Right ventricle myocardium superior (tissue), 1 donor: ENCODE results near the gene MAP4K2. TPM values are rescaled to one million over a fixed set of nuclear protein-coding genes. Genes with fewer than 3 reads are reported as not detected.
A peak's percentile ranks its signal among the peaks of the same experiment; 100 is the strongest.
"Not testable (repeated sequence)": the region's sequence is repeated elsewhere in the genome, so short reads cannot be mapped to it uniquely, and the experiment has no call there.

ENCODE experiments used
- ATAC-seq: fragments of 200-7000 bp; cut with Tn5 transposase; one replicate; pipeline ENCODE4 v1.9.1; 2020; ENCODE audit warnings: mild to moderate bottlenecking; ENCODE audit not compliant: poor library complexity
- DNase-seq: peaks from one replicate; pipeline ENCODE4 v3.0.0-alpha.2; 2020
- intact Hi-C: fragments of 100-400 bp; cut with DNase I; formaldehyde crosslinking; loops from one replicate; pipeline ENCODE4 v1.11.2; 2022
- total RNA-seq: library from RNA; stranded (reverse); fragmentation: NEBNext Ultra II Directional; extraction: Animal tissue kit (Norgen Biotek cat#: 25700); gene quantifications from one replicate; pipeline ENCODE4 v1.2.1, GENCODE V29; 2021
- donor health status: DM: no; HTN: yes; CAD: no; lungs with severe emphysema.

Gene MAP4K2
- total RNA-seq, 1 donor from 2014 or later: 7.7 TPM

DNA sequence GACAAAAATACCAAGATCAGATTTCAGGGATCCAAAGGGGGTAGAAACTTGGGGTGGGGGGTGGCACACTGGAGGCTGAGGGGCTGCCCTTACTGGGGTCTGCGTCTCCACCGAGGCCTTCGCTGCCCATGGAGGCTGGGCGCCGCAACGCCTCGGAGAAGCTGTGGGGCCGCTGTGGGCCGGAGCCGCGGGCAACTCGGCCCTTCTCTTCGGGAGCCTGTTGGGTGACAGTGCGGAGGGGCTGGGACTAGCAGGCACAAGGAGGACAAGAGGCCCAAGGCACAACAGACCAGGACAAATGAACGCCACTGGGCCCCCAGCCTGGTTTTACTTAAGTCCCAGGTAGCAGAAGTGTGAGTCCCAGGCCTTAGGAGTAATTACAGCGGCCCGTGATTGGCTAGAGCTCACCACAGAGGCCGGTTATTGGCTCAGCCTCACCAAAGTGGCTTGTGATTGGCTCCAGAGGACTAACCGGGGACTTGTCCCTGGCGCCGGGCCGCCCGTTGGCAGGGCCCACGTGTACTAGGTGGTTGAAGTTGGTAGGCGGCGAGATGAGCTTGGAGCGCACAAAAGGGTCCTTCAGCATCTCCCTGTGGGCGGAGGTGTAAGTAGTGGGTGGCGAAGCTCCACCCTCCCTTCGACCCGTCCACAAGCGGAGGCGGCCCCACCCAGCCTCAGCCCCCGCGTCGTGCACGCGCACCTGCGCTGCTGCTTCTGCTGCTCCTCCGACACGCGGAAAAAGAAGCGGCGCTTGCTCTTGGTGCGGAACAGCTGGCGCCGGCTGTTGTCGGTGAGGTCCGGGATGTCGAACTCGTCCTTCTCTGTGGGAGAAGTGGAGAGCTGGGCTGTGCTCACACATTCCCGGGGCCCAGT, 23.8 kb upstream of the MAP4K2 start:
- DNase-seq: no peak
- intact Hi-C loops: no loop called here
- no peak for ATAC-seq

DNA sequence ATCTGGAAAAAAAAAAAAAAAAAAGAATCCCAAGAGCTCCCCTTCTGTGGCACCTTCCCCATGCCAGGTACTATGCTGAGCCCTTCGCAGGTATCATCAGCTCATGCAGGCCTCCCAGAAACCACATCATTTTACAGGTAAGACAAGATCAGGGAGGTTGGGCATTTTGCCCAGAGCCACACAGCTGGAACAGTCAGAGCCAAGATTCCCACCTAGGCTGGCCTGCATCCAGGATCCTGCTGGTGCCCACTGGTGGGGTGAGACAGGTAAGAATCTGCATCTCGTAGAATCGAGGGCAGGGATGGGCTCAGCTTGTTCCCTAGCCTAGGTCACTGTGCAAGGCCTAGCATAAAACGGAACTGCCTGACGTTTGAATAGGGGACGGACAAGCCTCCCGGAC, 23.0 kb upstream of the MAP4K2 start:
- no peak for DNase-seq
- no peak for ATAC-seq
- intact Hi-C loops: no loop called here

DNA sequence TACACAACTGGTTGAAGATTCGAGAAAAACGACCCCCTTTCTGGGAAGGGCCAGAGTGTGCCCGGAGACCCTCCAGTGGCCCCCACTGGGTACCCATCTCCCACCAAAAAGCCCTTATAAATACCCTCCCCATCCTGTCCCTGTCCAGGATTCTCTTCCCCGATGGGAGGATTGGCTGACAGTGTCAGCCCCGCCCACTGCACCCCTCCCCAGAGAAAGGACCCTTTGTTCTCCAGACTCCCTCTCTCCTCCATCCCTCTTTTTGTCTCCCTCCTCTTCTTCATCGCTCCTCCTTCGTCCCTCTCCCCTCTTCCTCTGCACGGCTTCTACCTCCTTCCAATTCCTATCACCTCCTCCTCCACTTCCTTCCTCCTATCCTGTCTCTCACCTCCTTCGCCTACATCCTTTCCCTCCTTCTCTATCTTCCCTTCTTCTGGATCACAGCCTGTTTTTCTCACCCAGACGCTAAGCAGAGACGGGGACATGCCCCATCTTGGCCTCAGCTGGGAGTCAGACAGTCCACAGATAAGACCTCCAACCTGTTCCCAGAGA, 20.6 kb upstream of the MAP4K2 start:
- DNase-seq (no peak), ATAC-seq (no peak)
- intact Hi-C loops: no loop called here

DNA sequence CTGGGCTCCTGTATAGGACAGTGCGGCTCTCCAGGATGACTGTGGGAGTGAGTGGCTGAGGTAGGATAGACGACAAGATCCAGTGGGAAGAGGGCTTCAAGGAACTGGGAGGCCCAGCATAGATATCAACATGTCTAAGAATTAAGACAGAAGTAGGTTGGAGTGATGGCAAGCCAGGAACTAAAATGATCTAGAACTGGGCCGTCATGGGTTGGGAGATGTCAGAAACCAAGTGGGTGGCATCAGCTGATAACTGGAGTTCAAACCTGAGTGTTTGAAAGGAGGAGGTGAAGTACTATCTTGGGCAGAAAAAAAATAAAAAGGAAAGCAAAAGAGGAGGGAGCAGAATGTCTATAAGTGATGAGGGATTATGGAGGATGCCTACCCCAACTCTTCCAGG, 14.5 kb upstream of the MAP4K2 start:
- no peak for ATAC-seq
- no peak for DNase-seq
- intact Hi-C loops: no loop called here

DNA sequence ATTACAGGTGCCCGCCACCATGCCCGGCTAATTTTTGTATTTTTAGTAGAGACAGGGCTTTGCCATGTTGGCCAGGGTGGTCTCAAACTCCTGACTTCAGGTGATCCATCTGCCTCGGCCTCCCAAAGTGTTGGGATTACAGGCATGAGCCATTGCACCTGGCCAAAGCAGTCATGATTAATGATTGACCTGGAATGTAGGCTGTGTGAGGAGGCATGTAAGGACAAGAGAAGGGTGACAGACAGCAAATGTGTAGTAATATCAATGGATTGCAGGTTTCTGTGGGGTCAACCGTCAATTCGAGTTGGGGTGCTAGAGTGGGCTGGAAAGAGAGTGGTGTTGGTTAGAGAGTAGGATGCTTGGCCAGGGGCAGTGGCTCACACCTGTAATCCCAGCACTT, 12.4 kb upstream of the MAP4K2 start:
- DNase-seq, ATAC-seq, intact Hi-C loops: not testable (repeated sequence)

DNA sequence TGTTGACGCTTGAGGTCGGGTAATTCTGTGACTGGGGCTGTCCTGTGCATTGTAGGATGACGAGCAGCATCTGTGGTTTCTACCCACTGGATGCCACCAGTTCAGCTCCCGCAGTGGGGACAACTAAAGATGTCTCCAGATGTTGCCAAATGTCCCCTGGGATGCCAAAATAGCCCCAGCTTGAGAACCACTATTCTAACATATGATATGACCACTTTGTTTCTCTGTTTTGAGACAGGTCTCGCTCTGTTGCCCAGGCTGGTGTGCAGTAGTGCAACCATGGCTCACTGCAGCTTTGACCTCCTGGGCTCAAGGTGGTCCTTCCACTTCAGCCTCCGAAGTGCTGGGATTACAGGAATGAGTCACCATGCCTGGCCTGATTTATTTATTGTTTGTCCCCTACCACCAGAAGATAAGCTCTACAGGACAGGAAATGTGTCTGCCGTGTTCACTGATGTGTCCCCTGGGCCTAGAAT, 11.7 kb upstream of the MAP4K2 start:
- no peak for DNase-seq
- no peak for ATAC-seq
- intact Hi-C loops: no loop called here

DNA sequence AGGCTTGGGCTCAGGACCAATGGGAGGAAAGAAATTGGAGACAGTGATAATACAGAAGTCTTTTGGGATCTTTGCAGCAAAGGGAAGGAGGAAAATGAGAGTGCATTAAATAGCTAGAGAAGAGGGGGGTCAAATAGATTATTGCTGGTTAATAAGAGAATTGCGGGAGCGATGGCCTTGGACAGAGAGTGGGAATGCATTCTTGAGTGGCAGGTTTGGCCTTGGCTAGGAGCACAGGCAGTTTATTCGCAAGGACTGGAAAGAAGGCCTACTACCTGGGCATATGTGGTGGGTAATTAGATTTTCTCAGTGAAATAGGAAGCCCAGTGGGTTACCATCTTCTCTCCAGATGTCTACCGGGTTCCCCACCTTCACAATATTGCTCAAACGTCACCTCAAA, 10.8 kb upstream of the MAP4K2 start:
- ATAC-seq (no peak), DNase-seq (no peak)
- intact Hi-C loops: no loop called here

DNA sequence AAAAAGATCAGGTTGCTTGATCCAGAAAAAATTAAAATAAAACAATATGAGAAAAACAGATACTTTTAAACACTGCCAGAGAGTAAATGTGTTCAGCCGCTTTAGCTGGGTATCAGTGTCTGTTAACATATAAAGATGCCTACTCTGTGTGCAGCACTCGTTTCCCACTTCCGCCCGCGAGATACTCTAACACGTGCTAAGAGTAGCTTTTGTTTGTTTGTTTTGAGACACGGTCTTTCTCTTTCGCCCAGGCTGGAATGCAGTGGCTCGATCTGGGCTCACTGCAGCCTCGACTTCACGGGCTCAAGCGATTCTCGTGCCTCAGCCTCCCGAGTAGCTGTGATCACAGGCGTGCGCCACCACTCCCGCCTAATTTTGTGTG, 7.9 kb upstream of the MAP4K2 start:
- peak; percentile 13 for ATAC-seq
- DNase-seq: no peak
- intact Hi-C loops: no loop called here

DNA sequence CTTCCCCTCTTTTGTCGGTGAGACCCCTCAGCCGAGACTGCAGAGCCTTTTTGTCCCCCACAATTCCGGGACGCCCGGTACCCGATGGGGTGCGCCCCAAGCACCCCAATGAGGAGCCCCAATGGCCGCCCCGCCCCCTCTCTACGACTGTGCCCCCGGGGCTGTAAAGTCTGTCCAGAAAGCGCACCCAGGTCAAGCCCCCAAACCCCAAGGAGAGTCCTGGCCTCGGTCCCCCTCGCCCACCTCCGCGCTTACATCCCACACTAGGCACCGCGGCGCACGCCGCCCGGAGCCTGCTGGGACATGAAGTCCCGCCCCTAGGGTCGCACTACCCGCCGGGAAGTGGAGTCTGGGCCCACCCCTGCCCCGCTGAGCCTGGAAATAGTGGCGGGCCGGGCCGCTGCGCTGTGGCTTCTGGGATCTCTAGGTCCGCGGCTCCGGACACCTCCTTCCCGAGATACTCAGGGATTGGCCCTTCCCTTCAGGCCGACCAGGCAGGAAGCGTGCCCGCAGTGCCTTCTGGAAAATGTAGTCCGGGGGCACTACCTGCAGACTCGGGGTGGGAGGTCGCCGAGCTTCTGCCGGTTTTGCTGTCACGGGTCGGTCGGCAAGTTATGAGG, 7.4 kb upstream of the MAP4K2 start, which contains the start of gene MEN1:
MEN1 (minus strand) TSS at position 281 of the 620 bp plus-strand sequence. CDS start 442 bp downstream, outside the sequence.
- peak; percentile 98 for DNase-seq
- peak; percentile 99 for ATAC-seq
- intact Hi-C loops: no loop called here

DNA sequence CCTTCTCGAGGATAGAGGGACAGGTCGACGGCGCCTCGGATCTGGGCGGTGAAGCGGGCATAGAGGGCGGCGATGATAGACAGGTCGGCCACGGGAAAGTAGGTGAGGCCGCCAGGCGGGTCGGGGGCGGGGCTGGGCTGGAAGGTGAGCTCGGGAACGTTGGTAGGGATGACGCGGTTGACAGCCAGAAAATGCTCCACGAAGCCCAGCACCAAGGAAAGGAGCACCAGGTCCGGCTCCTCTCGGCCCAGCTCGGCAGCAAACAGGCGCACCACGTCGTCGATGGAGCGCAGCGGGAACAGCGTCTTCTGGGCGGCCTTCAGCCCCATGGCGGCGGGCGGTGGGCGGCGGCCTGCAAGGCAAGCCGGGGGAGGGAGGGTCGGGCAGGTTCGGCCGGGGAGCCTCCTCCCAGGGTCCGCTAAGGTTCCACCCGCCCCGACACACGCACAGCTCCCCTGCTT, 6.8 kb upstream of the MAP4K2 start:
- no peak for DNase-seq
- intact Hi-C loops: no loop called here
- peak; percentile 9 for ATAC-seq

DNA sequence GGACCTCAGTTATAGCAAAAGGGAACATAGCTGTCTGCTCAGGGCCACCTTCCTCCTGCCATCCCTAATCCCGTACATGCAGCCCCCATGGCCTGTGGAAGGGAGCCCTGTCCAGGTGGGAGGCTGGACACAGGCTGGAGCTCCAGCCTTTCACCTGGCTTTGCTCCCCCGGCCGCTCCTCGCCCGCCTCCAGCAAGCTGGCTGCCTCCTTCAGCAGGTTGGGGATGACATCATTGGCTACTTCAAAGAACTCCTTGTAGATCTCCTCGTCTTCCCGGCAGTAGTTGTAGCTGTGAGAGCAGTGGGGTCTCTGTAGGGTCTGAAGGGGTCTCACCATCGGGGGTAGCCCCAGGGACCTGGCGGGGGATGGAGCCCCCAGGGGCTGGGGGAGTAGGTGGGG, 2.5 kb upstream of the MAP4K2 start:
- ATAC-seq (no peak), DNase-seq (no peak)
- intact Hi-C loops: no loop called here

DNA sequence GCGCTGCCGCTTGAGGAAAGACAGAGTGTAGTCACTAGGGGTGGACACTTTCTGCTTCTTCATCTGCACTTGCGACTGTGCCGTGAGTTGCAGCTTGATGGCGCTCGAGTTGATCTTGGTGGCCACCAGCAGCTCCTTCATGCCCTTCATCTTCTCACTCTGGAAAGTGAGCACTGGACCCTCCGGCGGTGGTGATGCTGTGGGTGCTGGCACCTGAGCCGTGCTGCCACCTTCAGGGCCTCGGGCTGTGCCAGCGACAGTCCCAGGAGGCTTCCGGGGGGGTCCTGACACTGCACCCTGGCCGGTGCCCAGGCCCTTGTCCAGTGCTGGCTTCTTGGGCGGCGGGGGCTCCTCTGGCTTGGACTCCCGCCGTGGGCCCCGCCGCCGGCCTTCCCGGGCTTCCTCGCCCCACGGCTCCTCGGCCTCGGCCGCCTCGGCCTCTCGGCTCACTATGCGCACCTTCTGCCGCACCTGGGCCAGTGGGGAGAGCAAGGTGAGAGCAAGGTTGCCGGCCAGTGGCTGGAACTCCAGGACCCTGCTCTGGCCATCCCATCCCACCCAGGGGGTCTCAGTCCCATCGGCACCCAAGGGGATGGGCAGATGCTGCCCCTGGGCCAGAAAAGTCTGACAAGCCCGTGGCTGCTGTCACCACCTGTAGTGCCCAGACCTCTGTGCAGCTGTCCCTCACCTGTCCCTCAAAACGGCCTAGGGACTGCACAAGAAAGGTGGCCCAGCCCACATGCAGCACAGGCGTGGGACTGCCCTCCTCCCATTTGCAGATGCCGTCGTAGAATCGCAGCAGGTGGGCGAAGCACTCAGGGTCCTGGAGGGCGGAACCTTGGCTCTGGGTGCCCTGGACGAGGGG, 1.6 kb upstream of the MAP4K2 start:
- intact Hi-C loops: no loop called here
- DNase-seq: no peak
- no peak for ATAC-seq

DNA sequence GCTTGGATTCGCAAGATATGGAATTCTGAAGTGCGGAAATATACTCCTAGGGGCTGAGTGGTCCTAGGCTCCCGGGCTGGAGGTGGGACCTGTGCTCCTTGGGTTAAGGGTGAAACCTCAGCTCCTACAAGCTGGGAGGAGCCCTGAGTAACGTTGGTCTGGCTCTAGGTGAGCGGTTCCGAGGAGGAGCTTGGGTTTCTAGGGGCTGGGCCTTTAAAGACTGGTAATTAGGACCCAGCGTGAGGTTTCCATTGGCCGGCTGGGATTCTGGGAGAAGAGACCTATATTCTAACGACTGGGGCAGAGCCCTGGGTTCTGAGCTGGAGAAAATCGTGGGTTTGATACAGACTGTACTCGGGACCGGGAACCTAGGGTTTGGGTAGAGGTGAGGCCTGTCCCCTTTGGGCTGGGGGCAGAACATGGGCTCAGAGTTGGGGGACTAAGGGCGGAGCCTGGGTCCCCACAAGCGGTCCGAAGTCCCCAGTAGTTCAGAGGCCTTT, 882 bp upstream of the MAP4K2 start:
- intact Hi-C loops: no loop called here
- peak; percentile 3 for ATAC-seq

DNA sequence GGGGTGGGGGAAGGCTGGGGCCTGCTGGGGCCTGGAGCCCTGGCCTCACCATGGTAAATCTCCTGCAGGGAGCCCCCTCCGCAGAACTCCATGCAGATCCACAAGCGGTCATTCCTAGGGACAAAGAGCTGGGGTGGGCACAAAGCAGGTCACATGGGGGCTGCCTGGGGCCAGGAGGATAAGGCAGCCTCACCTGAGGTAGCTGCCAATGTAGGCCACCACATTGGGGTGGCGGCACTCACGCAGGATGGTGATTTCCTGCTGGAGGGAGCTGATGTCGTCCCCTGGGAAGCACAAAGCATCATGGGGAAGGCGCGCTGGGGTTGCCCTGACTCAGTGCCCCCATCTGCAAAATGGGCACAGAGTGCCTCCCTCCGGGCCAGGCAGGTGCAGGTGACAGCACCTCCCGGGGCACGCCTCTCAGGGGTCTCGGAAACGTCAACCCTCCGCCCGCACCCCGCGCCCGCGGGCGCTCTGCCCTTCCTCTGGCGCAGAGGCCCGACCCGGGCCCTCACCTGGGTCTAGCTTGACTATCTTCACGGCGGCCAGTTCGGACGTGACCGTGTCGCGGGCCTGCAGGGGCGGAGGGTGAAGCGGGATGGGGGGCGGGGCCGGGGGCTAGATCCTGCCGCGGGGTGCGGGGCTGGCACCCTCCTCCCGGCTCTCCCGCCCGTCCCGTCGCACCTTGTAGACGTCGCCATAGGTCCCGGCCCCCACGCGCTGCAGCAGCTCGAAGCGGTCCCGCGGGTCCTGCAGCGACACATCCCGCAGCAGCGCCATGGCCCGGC, 450 bp downstream of the MAP4K2 start:
- ATAC-seq: no peak
- DNase-seq: no peak
- intact Hi-C loops: no loop called here

More for the DNA sequence above, 882 bp upstream of the MAP4K2 start:
- no peak for DNase-seq

DNA sequence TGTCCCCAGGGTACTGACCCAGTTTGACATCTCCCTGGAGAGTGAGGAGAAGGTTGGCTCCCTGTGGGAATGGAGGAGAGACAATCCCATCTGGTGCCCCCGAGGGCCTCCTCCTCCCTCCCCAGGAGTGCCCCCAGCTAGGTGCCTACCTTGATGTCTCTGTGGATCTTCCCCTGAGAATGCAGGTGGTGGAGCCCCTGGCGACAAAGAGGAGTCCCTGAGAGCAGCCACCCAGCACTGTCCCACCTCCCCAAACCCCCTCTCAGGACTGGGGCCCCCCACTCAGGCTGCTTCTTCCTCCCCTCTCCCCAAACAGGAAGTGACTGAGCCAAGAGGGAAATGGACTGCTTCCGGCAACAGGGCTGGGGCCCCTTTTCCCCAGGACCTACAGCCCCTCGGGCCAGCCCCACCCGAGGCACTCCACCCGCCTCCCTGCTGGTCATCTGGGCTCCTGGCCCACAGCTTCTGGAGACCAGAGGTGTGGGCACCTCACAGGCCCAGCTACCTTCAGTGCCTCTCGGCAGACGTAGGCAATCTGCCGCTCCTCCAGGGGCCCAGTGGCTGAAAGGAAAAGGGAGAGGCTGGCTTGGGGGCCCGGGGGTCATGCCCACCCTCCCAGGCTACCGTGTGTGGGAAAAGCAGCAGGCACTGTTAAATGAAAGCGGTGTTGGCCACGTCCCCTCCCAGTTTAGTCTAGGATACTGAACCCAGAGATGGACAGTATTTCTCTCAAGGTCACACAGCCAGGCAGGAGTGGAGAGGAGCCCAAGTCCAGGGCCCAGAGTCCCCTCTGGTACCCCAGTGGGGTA, 1.2 kb downstream of the MAP4K2 start:
- DNase-seq (no peak), ATAC-seq (no peak)
- intact Hi-C loops: no loop called here

DNA sequence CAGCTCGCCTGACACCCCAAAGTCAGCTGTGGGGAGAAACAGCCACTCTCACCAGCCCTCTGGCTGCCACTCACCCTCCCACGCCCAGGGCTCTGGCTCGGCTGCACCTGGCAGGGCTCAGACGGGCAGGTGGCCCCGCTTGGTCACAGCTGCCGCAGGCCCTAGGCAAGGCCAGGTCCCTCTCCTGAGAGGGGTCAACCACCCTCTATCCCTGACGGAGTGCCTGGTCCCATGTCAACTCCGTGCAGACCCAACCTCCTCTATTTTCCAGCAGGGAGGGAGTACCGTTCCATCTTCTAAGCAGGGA, 1.9 kb downstream of the MAP4K2 start:
- no peak for ATAC-seq

More for the DNA sequence above, 1.9 kb downstream of the MAP4K2 start:
- DNase-seq: no peak
- intact Hi-C loops: no loop called here
